CD14-positive monocyte (primary cell): ENCODE results near the gene CHAC2. TPM values are rescaled to one million over a fixed set of nuclear protein-coding genes. Genes with fewer than 3 reads are reported as not detected.

ENCODE experiments used
- DNase-seq, 3 donors: peaks; one replicate each; pipeline ENCODE4 v3.0.0-alpha.2; 2011 to 2022
- H2AFZ ChIP-seq: 2 replicates; pipeline ENCODE4 v1.6.0; 2012; ENCODE audit warnings: mild to moderate bottlenecking, low read depth, low read length, inconsistent platforms; ENCODE audit not compliant: insufficient read depth, poor library complexity, severe bottlenecking
- H3K27ac ChIP-seq, 2 donors: 1 replicate in 1 of 2; 2 replicates in 1 of 2; pipeline ENCODE4 v1.5.1; 2012 to 2013; ENCODE audit warnings: low read length in 2 of 2, control low read depth in 1 of 2, inconsistent platforms in 1 of 2, low read depth in 1 of 2, mild to moderate bottlenecking in 1 of 2
- H3K27me3 ChIP-seq, 2 donors: one replicate each; pipeline versions ENCODE4 v1.6.0 to v1.6.1; 2011 to 2013; ENCODE audit warnings: low read length in 2 of 2; ENCODE audit not compliant: control insufficient read depth in 2 of 2, insufficient read depth in 2 of 2
- H3K36me3 ChIP-seq, 2 donors: replicated peaks in 1 of 2; 1 replicate in 1 of 2; 2 replicates in 1 of 2; pipeline versions ENCODE4 v1.5.1 to v1.6.1; 2012 to 2013; ENCODE audit warnings: low read length in 2 of 2, control low read depth in 1 of 2, inconsistent platforms in 1 of 2, mild to moderate bottlenecking in 1 of 2; ENCODE audit not compliant: insufficient read depth in 2 of 2, control insufficient read depth in 1 of 2
- H3K4me1 ChIP-seq, 2 donors: 1 replicate in 1 of 2; 2 replicates in 1 of 2; pipeline versions ENCODE4 v1.5.1 to v1.6.1; 2012 to 2013; ENCODE audit warnings: low read length in 2 of 2, control low read depth in 1 of 2, inconsistent platforms in 1 of 2, mild to moderate bottlenecking in 1 of 2, moderate library complexity in 1 of 2; ENCODE audit not compliant: insufficient read depth in 2 of 2, control insufficient read depth in 1 of 2
- H3K4me2 ChIP-seq: replicated peaks from 2 replicates; pipeline ENCODE3; 2012; ENCODE audit warnings: low read length, moderate library complexity, mild to moderate bottlenecking; ENCODE audit not compliant: poor library complexity, severe bottlenecking; ENCODE audit errors: extremely low read depth
- H3K4me3 ChIP-seq, 3 experiments: fragments of 200-600 bp in 1 of 3; sonication (generic) in 1 of 3; replicated peaks in 1 of 3; 1 replicate in 2 of 3; 2 replicates in 1 of 3; pipeline ENCODE4 v1.5.1; 2011 to 2013; ENCODE audit warnings: low read length in 3 of 3, mild to moderate bottlenecking in 3 of 3, control low read depth in 2 of 3, low read depth in 2 of 3, inconsistent platforms in 1 of 3, moderate library complexity in 1 of 3
- H3K79me2 ChIP-seq: 2 replicates; pipeline ENCODE4 v1.6.0; 2012; ENCODE audit warnings: mild to moderate bottlenecking, control low read depth, inconsistent platforms, low read length, moderate library complexity; ENCODE audit not compliant: insufficient read depth
- H3K9ac ChIP-seq: 2 replicates; pipeline ENCODE4 v1.6.0; 2017; ENCODE audit warnings: low read length, mild to moderate bottlenecking; ENCODE audit not compliant: insufficient read depth, poor library complexity, severe bottlenecking
- H3K9me3 ChIP-seq, 2 donors: replicated peaks in 1 of 2; 1 replicate in 1 of 2; 2 replicates in 1 of 2; pipeline versions ENCODE4 v1.5.1 to v1.6.1; 2012 to 2013; ENCODE audit warnings: low read length in 2 of 2, control low read depth in 1 of 2; ENCODE audit not compliant: control insufficient read depth in 1 of 2, insufficient read depth in 1 of 2
- H4K20me1 ChIP-seq: 2 replicates; pipeline ENCODE4 v1.6.0; 2012; ENCODE audit warnings: mild to moderate bottlenecking, low read length, control low read depth, moderate library complexity; ENCODE audit not compliant: insufficient read depth
- H3K27ac Mint-ChIP-seq, 7 donors: one replicate each; pipeline ENCODE4 v1.8.0; 2020; ENCODE audit warnings: mild to moderate bottlenecking in 7 of 7, mixed read lengths in 7 of 7, moderate library complexity in 6 of 7, inconsistent platforms in 2 of 7
- H3K27me3 Mint-ChIP-seq, 3 donors: one replicate each; pipeline ENCODE4 v1.8.0; 2021 to 2022; ENCODE audit warnings: low read depth in 3 of 3, mild to moderate bottlenecking in 3 of 3, mixed read lengths in 3 of 3, moderate library complexity in 3 of 3, inconsistent platforms in 1 of 3
- H3K36me3 Mint-ChIP-seq, 2 donors: one replicate each; pipeline ENCODE4 v1.8.0; 2020; ENCODE audit warnings: mixed read lengths in 2 of 2, inconsistent platforms in 1 of 2, mild to moderate bottlenecking in 1 of 2
- H3K4me1 Mint-ChIP-seq: one replicate; pipeline ENCODE4 v1.8.0; 2020; ENCODE audit warnings: mild to moderate bottlenecking, mixed read lengths
- H3K4me3 Mint-ChIP-seq, 2 donors: one replicate each; pipeline ENCODE4 v1.8.0; 2020; ENCODE audit warnings: mild to moderate bottlenecking in 2 of 2, mixed read lengths in 2 of 2, moderate library complexity in 1 of 2
- H3K9me3 Mint-ChIP-seq, 7 donors: one replicate each; pipeline ENCODE4 v1.8.0; 2020 to 2022; ENCODE audit warnings: mixed read lengths in 7 of 7, mild to moderate bottlenecking in 6 of 7, moderate library complexity in 6 of 7, inconsistent platforms in 2 of 7
- WGBS: methylation state at CpG from one replicate; pipeline ENCODE4 v1.1.5; 2013; ENCODE audit warnings: missing lambda C conversion rate; ENCODE audit not compliant: insufficient coverage; 5-methylcytosine and 5-hydroxymethylcytosine counted together
- intact Hi-C, 2 donors: fragments of 100-400 bp; cut with micrococcal nuclease; formaldehyde crosslinking; loops; one replicate each; pipeline versions ENCODE4 v1.15.0 to v1.15.1; 2023
- polyA plus RNA-seq, 3 donors: library from polyadenylated mRNA; depleted of rRNA in 1 of 3; unstranded in 2 of 3; stranded (reverse) in 1 of 3; fragments of 300-500 nt in 2 of 3; fragments of >200 nt in 1 of 3; fragmentation: Illumina TruSeq in 2 of 3; gene quantifications; 1 replicate in 2 of 3; 2 replicates in 1 of 3; pipeline ENCODE4 v1.2.3, GENCODE V29; 2012 to 2021
- TF ChIP-seq, protein P1 (sequence below): fragments of 200-600 bp; IDR thresholded peaks from one replicate; pipeline ENCODE4 v1.8.0; 2022; ENCODE audit warnings: antibody characterized with exemption, mild to moderate bottlenecking

The CHAC2 gene
- polyA plus RNA-seq, 3 donors = 0.07 to 0.40 (median 0.20) TPM

- H3K9ac ChIP-seq = no peak overlapping the region
- H3K4me2 ChIP-seq = no peak overlapping the region
- no peaks in the 10 kb centered on the region for H3K79me2 ChIP-seq
- peaks cover 92 to 96% of the 10 kb centered on the region in 2 donors for H3K36me3 ChIP-seq
- no peak overlapping the region for H2AFZ ChIP-seq
- DNase-seq = no peak
- no peaks in the 10 kb centered on the region for H3K27me3 ChIP-seq
- H3K9me3 Mint-ChIP-seq = no peaks in the 10 kb centered on the region
- no peaks in the 10 kb centered on the region for H3K4me1 ChIP-seq
- no peak overlapping the region for H3K27ac ChIP-seq
- no peak overlapping the region for H3K4me3 ChIP-seq
- H3K4me1 Mint-ChIP-seq = no peaks in the 10 kb centered on the region
- H3K27me3 Mint-ChIP-seq = peaks cover 0 to 2% (median 2%) of the 10 kb centered on the region in 3 donors
- no peak overlapping the region for H3K4me3 Mint-ChIP-seq
- no peak overlapping the region for H3K27ac Mint-ChIP-seq
- intact Hi-C loops = no loop called here
- H3K9me3 ChIP-seq = no peaks in the 10 kb centered on the region
- H4K20me1 ChIP-seq = no peaks in the 10 kb centered on the region
- TF ChIP-seq, protein P1, sequence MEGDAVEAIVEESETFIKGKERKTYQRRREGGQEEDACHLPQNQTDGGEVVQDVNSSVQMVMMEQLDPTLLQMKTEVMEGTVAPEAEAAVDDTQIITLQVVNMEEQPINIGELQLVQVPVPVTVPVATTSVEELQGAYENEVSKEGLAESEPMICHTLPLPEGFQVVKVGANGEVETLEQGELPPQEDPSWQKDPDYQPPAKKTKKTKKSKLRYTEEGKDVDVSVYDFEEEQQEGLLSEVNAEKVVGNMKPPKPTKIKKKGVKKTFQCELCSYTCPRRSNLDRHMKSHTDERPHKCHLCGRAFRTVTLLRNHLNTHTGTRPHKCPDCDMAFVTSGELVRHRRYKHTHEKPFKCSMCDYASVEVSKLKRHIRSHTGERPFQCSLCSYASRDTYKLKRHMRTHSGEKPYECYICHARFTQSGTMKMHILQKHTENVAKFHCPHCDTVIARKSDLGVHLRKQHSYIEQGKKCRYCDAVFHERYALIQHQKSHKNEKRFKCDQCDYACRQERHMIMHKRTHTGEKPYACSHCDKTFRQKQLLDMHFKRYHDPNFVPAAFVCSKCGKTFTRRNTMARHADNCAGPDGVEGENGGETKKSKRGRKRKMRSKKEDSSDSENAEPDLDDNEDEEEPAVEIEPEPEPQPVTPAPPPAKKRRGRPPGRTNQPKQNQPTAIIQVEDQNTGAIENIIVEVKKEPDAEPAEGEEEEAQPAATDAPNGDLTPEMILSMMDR = no peak
- peaks cover 79 to 85% of the 10 kb centered on the region in 2 donors for H3K36me3 Mint-ChIP-seq
Measured at GRCh38 chr2:53813151-53813550, 45.5 kb downstream of the CHAC2 start.

- DNase-seq = no peak
- Histone ChIP-seq H3K36me3 (peaks cover 52 to 62% of the 10 kb centered on the region in 2 donors), H2AFZ (no peak overlapping the region), H3K27me3 (no peaks in the 10 kb centered on the region), H3K4me2 (no peak overlapping the region), H3K27ac (no peak overlapping the region), H3K9me3 (no peaks in the 10 kb centered on the region), H3K9ac (no peak overlapping the region), H3K79me2 (no peaks in the 10 kb centered on the region), H3K4me3 (no peak overlapping the region), H4K20me1 (no peaks in the 10 kb centered on the region), H3K4me1 (no peaks in the 10 kb centered on the region)
- Mint-ChIP-seq H3K9me3 (no peaks in the 10 kb centered on the region), H3K27ac (peak overlapping the region in 1 of 7 donors; percentile 46), H3K36me3 (peaks cover 43 to 61% of the 10 kb centered on the region in 2 donors), H3K4me3 (no peak overlapping the region), H3K27me3 (peaks cover 0 to 2% (median 0%) of the 10 kb centered on the region in 3 donors), H3K4me1 (no peaks in the 10 kb centered on the region)
- TF ChIP-seq, protein P1 = no peak
- WGBS = 100% methylated on average over 2 of the region's 3 CpGs
- intact Hi-C loops = no loop called here
Measured at GRCh38 chr2:53818854-53819435, 51.3 kb downstream of the CHAC2 start.
